NT2/D1 (cell line): ENCODE measurements around the gene IL16.

Experiments
- SUZ12 ChIP-seq: IDR thresholded peaks from 2 replicates; pipeline ENCODE4 v1.6.1; 2011; ENCODE audit not compliant: insufficient read length, insufficient read depth; ENCODE audit errors: extremely low read depth
- YY1 ChIP-seq: IDR thresholded peaks from 2 replicates; pipeline ENCODE4 v1.6.1; 2011; ENCODE audit not compliant: insufficient read length, insufficient read depth
- ZNF274 ChIP-seq: IDR thresholded peaks from 2 replicates; pipeline ENCODE4 v1.6.1; 2011; ENCODE audit warnings: mild to moderate bottlenecking, low read depth, low read length

- TF ChIP-seq ZNF274 (no peak), YY1 (no peak), SUZ12 (no peak)
These were observed 67.6 kb downstream of the IL16 start for GRCh38 chr15:81264072-81264857.
